Upper lobe of left lung (tissue), 6 donors: Measurements from ENCODE around the gene CMTM7. TPM values are rescaled to one million over a fixed set of nuclear protein-coding genes. Genes with fewer than 3 reads are reported as not detected.

ENCODE experiments used
- ATAC-seq, 2 donors: fragments of 200-7000 bp; cut with Tn5 transposase; one replicate each; pipeline ENCODE4 v1.9.1; 2022; ENCODE audit warnings: mild to moderate bottlenecking in 2 of 2, moderate library complexity in 2 of 2; ENCODE audit not compliant: low FRiP score in 2 of 2
- DNase-seq, 2 donors: peaks; one replicate each; pipeline ENCODE4 v3.0.0-alpha.2; 2019 to 2020
- H3K27ac ChIP-seq, 4 donors: fragments of 200-600 bp; sonication (generic); one replicate each; pipeline ENCODE4 v1.5.1; 2016 to 2019
- H3K27me3 ChIP-seq, 4 donors: fragments of 200-600 bp; sonication (generic); one replicate each; pipeline ENCODE4 v1.5.1; 2017 to 2019
- H3K36me3 ChIP-seq, 4 donors: fragments of 200-600 bp; sonication (generic); one replicate each; pipeline ENCODE4 v1.5.1; 2016 to 2019
- H3K4me1 ChIP-seq, 4 donors: fragments of 200-600 bp; sonication (generic); one replicate each; pipeline ENCODE4 v1.5.1; 2018 to 2019
- H3K4me3 ChIP-seq, 4 donors: fragments of 200-600 bp; sonication (generic); one replicate each; pipeline ENCODE4 v1.5.1; 2017 to 2019; ENCODE audit warnings: mild to moderate bottlenecking in 2 of 4, moderate library complexity in 1 of 4
- H3K9me3 ChIP-seq, 4 donors: fragments of 200-600 bp; sonication (generic); one replicate each; pipeline ENCODE4 v1.5.1; 2018 to 2019
- EP300 ChIP-seq, 4 donors: sonication (generic); formaldehyde crosslinking; IDR thresholded peaks; one replicate each; pipeline ENCODE4 v1.5.1; 2017; ENCODE audit warnings: antibody characterized with exemption in 4 of 4, control low read depth in 2 of 4
- POLR2A ChIP-seq, 4 donors: fragments of 450-650 bp; IDR thresholded peaks; one replicate each; pipeline ENCODE4 v1.5.1; 2016 to 2017; ENCODE audit warnings: antibody characterized with exemption in 4 of 4, mild to moderate bottlenecking in 2 of 4
- POLR2AphosphoS5 ChIP-seq, 2 donors: sonication (generic); formaldehyde crosslinking; IDR thresholded peaks; one replicate each; pipeline ENCODE4 v1.5.1; 2017; ENCODE audit warnings: antibody characterized with exemption in 2 of 2
- WGBS, 2 donors: methylation state at CpG; one replicate each; pipeline ENCODE4 v1.1.5; 2017 to 2018; 5-methylcytosine and 5-hydroxymethylcytosine counted together
- total RNA-seq, 6 donors: library from RNA; depleted of rRNA in 4 of 6; stranded (reverse); fragments of >200 nt in 4 of 6; gene quantifications; one replicate each; pipeline versions ENCODE4 v1.1.0 to v1.2.1, GENCODE V29; 2016 to 2021
- TF ChIP-seq, protein P1 (sequence below), 6 experiments: fragments of 450-650 bp in 4 of 6; fragments of 200-600 bp in 2 of 6; sonication (generic) in 2 of 6; IDR thresholded peaks; one replicate each; pipeline ENCODE4 v1.5.1; 2016 to 2019; ENCODE audit warnings: antibody characterized with exemption in 6 of 6
- donor health status: DM: no; HTN: no; CAD: no; lungs with moderate emphysema.
- donor health status: DM: no; HTN: yes; CAD: no; lungs with severe emphysema.

CMTM7 gene
- total RNA-seq, 6 donors from 2014 or later = 39.4 to 103 (median 49.7) TPM

DNA sequence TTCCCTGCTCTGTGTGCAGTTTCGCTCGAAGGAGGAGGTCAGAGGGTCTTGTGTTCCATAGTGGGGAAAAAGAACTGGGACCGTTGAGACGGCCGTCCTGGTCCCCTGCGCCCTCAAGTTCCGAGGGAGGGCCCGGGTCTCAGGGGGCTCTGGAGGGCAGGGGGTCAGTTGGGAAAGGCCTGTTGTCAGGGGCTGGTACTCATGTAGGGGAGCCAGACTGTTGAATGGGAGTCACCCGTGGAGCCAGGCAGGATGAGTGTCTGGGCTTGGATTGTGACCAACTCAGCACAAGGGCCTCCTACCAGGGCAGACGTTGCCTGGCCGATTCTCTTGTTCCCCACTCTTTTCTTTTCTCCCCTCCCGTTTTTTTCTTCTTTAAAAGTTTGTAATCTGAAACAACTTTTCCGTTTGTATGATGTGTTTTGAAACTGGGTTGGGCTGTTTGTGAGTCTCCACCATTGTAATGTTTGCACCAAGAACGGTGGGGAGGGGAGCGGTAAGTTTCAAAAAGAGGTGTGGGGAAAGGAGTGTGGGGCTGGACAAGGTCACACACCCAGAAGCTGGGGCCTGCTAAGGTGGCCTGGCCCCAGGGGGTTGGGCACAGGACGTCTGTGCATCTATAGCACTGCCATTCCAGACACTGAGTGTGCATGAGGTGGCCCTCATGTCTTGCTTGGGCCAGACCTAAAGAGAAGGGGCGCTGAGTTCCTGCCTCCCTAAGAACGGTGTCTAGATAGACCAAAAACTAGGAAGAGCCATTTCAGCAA is 1.1 kb downstream of the CMTM7 start:
- H3K27ac ChIP-seq = peak overlapping the region; percentile 79 to 91 (median 86)

DNA sequence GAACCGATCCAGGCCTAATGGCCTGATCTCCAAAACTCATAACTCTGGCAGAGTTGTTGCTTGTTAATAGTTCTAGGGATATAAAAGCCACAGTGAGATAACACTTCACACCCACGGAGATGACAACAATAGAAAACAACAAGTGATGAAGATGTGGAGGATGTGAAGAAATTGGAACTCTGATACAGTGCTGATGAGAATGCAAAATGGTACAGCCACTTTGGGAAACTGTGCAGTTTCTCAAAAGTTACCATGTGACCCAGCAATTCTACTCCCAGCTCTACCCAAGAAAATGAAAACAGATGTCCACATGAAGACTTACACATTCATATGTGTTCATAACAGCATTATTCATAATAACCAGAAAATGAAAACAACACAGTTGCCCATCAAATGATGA is 3.8 kb downstream of the CMTM7 start:
- ATAC-seq (no peak), DNase-seq (no peak)
- H3K9me3 ChIP-seq = no peaks in the 10 kb centered on the region
- no peak overlapping the region for H3K4me3 ChIP-seq
- TF ChIP-seq EP300 (IDR thresholded peaks at IDR 0.05) (no peak), POLR2AphosphoS5 (IDR thresholded peaks at IDR 0.05) (no peak), POLR2A (IDR thresholded peaks at IDR 0.05) (no peak)
- TF ChIP-seq, protein P1, sequence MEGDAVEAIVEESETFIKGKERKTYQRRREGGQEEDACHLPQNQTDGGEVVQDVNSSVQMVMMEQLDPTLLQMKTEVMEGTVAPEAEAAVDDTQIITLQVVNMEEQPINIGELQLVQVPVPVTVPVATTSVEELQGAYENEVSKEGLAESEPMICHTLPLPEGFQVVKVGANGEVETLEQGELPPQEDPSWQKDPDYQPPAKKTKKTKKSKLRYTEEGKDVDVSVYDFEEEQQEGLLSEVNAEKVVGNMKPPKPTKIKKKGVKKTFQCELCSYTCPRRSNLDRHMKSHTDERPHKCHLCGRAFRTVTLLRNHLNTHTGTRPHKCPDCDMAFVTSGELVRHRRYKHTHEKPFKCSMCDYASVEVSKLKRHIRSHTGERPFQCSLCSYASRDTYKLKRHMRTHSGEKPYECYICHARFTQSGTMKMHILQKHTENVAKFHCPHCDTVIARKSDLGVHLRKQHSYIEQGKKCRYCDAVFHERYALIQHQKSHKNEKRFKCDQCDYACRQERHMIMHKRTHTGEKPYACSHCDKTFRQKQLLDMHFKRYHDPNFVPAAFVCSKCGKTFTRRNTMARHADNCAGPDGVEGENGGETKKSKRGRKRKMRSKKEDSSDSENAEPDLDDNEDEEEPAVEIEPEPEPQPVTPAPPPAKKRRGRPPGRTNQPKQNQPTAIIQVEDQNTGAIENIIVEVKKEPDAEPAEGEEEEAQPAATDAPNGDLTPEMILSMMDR (IDR thresholded peaks at IDR 0.05) = no peak
- 55 to 63% methylated on average over 2 of the region's 2 CpGs for WGBS, 2 donors
- H3K27ac ChIP-seq = no peak overlapping the region
- no peaks in the 10 kb centered on the region for H3K27me3 ChIP-seq
- H3K36me3 ChIP-seq = no peaks in the 10 kb centered on the region
- peaks cover 26 to 46% (median 30%) of the 10 kb centered on the region in 4 donors for H3K4me1 ChIP-seq

More for the DNA sequence above, 1.1 kb downstream of the CMTM7 start:
- WGBS, 2 donors = 19 to 36% methylated on average over 10 to 18 of the region's 18 CpGs
- no peaks in the 10 kb centered on the region for H3K27me3 ChIP-seq
- peak; percentile 82 to 83 for ATAC-seq
- H3K36me3 ChIP-seq = no peaks in the 10 kb centered on the region
- no peaks in the 10 kb centered on the region for H3K9me3 ChIP-seq
- H3K4me3 ChIP-seq = peak overlapping the region; percentile 57 to 86 (median 68)
- DNase-seq = peak in 1 of 2 donors; percentile 80
- TF ChIP-seq POLR2AphosphoS5 (IDR thresholded peaks at IDR 0.05) = no peak
- TF ChIP-seq POLR2A (IDR thresholded peaks at IDR 0.05) = peak in 1 of 4 donors; percentile 26
- H3K4me1 ChIP-seq = peaks cover 7 to 19% (median 10%) of the 10 kb centered on the region in 4 donors

DNA sequence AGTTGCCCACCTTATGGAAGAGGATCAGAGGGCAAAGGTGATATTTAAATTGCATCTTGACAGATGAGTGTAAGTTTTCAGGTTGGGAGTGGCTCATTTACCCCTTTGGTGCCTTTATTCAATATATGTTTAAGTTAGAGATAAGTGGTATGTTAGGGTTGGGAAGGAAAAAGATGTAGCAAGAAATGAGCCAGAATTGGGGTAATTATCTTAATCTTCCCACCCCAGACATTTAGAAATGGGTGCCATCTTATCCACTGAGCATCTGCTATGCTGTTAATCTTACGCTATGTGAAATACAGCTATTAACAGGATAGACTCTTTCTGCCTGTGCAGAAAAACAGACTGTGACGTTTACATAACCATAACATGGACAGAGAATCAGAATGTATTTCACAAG is 6.3 kb downstream of the CMTM7 start:
- peak overlapping the region in 2 of 4 donors; percentile 36 to 87 for H3K27ac ChIP-seq
- no peak for ATAC-seq
- H3K36me3 ChIP-seq = no peaks in the 10 kb centered on the region
- TF ChIP-seq POLR2A (IDR thresholded peaks at IDR 0.05) (no peak), EP300 (IDR thresholded peaks at IDR 0.05) (no peak), POLR2AphosphoS5 (IDR thresholded peaks at IDR 0.05) (no peak)
- TF ChIP-seq, protein P1 (IDR thresholded peaks at IDR 0.05) = no peak
- peaks cover 43 to 63% (median 48%) of the 10 kb centered on the region in 4 donors for H3K4me1 ChIP-seq
- H3K4me3 ChIP-seq = no peak overlapping the region
- H3K27me3 ChIP-seq = no peaks in the 10 kb centered on the region
- H3K9me3 ChIP-seq = no peaks in the 10 kb centered on the region
- 60 to 69% methylated on average over 2 of the region's 2 CpGs for WGBS, 2 donors
- no peak for DNase-seq

DNA sequence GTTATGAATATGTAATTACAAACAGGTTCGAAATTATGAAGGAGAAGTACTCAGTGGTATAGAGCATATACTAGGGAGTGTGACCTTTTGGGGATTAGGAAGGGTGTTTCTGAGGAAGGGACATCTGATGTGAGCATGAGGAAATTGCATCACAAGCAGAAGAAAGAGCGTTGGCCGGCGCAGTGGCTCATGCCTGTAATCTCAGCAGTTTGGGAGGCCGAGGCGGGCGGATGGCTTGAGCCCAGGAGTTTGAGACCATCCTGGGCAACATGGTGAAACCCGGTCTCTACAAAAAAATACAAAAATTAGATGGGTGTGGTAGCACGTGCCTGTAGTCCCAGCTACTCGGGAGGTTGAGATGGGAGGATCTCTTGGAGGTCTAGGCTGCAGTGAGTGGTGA is 6.9 kb downstream of the CMTM7 start:
- H3K27me3 ChIP-seq = no peaks in the 10 kb centered on the region
- peak in 1 of 2 donors; percentile 74 for DNase-seq
- peaks cover 45 to 63% (median 52%) of the 10 kb centered on the region in 4 donors for H3K4me1 ChIP-seq
- ATAC-seq = peak in 1 of 2 donors; percentile 59
- TF ChIP-seq POLR2AphosphoS5 (IDR thresholded peaks at IDR 0.05) (peak in 1 of 2 donors; percentile 23), POLR2A (IDR thresholded peaks at IDR 0.05) (no peak)
- no peaks in the 10 kb centered on the region for H3K9me3 ChIP-seq
- no peaks in the 10 kb centered on the region for H3K36me3 ChIP-seq
- H3K27ac ChIP-seq = peak overlapping the region; percentile 6 to 87 (median 50)
- 41 to 49% methylated on average over 10 of the region's 10 CpGs for WGBS, 2 donors
- H3K4me3 ChIP-seq = no peak overlapping the region

DNA sequence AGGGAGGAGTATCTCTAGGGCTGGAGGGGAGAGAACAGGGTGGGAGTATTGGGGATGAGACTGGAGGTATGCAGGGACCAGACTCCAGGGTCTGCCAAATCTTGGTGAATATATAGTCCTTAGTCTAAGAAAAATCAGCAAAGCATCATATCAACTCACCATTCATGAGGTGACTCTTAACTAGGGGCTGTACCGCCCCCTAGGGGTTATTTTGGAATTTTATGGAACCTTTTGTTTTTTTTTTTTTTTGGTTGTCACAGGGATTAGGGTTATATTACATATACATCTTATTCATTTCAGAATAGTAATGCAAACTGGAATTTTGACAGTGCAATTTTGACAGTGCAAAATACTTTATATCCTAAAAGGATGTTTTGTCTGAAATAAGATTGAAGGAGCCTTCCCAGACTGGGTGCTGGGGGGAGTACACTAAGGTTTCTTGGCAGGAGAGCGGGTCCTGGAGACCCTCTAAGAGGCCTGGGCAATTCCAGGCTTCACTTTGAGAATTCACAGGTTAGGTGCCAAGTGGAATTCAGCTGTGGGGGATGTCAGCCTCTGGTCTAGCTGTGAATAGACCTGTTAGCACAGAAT is 7.5 kb downstream of the CMTM7 start:
- Histone ChIP-seq H3K27ac (peak overlapping the region; percentile 6 to 87 (median 50)), H3K36me3 (no peaks in the 10 kb centered on the region), H3K9me3 (no peaks in the 10 kb centered on the region), H3K4me1 (peaks cover 50 to 61% (median 53%) of the 10 kb centered on the region in 4 donors), H3K4me3 (no peak overlapping the region), H3K27me3 (no peaks in the 10 kb centered on the region)
- TF ChIP-seq POLR2A (IDR thresholded peaks at IDR 0.05) = no peak
- TF ChIP-seq, protein P1 (IDR thresholded peaks at IDR 0.05) = peak in 5 of 6 experiments; percentile 31 to 54 (median 47)
- ATAC-seq (peak in 1 of 2 donors; percentile 25), DNase-seq (no peak)
- WGBS, 2 donors = 34 to 64% methylated on average over 2 of the region's 2 CpGs
